ENCODE results near the gene SGMS1.
A peak's percentile ranks its signal among the peaks of the same experiment; 100 is the strongest.

SGMS1 gene

DNA sequence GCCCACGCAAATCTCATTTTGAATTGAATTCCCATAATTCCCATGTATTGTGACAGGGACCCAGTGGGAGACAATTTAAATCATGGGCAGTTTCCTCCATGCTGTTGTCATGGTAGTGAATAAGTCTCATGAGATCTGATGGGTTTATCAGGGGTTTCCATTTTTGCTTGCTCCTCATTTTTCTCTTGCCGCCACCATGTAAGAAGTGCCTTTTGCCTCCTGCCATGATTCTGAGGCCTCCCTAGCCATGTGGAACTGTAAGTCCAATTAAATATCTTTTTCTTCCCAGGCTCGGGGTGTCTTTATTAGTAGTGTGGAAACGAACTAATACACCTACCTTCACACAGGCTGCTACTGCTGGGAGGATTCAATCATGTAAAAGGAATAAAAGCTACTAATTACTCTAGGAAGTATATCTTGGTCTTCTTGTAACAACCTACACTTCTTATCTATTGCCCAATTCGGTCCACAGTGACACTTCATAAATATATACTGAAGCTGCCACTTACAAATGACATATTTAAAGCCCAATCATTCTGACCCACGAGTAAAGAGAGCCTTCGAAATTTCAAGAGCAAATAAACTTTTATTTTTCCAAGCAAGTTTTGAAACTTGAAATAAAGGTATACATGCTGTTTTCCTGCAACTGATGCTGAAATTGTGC is 272.1 kb downstream of the SGMS1 start:
- TF ChIP-seq GATA1 (IDR thresholded peaks at IDR 0.05; ENCODE audit: low read depth, low read length) (no peak), POLR2A (IDR thresholded peaks at IDR 0.05; ENCODE audit: low read length) (no peak)
- DNase-seq, result no peak

GRCh38 chr10:50350366-50350765 is 273.4 kb downstream of the SGMS1 start:
- no peak for DNase-seq

DNA sequence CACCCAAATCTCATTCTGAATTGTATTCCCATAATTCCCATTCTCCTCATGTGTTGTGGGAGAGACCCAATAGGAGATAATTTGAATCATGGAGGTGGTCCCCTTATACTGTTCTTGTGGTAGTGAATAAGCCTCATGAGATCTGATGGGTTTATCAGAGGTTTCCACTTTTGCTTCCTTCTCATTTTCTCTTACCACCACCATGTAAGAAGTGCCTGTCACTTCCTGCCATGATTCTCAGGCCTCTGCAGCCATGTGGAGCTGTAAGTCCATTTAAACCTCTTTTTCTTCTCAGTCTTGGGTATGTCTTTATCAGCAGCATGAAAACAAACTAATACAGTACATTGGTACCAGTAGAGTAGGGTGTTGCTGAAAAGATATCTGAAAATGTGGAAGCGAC is 274.2 kb downstream of the SGMS1 start:
- TF ChIP-seq GATA1 (IDR thresholded peaks at IDR 0.05; ENCODE audit: low read depth, low read length), result no peak
- no peak for TF ChIP-seq POLR2A (IDR thresholded peaks at IDR 0.05; ENCODE audit: low read length)
- peak in 1 of 2 experiments; percentile 8 for DNase-seq

More at GRCh38 chr10:50350366-50350765, 273.4 kb downstream of the SGMS1 start:
- no peak for TF ChIP-seq POLR2A (IDR thresholded peaks at IDR 0.05; ENCODE audit: low read length)
- TF ChIP-seq GATA1 (IDR thresholded peaks at IDR 0.05; ENCODE audit: low read depth, low read length), result no peak

GRCh38 chr10:50347394-50347802 is 276.4 kb downstream of the SGMS1 start:
- DNase-seq, result no peak
- TF ChIP-seq GATA1 (IDR thresholded peaks at IDR 0.05; ENCODE audit: low read depth, low read length) (no peak), POLR2A (IDR thresholded peaks at IDR 0.05; ENCODE audit: low read length) (no peak)

DNA sequence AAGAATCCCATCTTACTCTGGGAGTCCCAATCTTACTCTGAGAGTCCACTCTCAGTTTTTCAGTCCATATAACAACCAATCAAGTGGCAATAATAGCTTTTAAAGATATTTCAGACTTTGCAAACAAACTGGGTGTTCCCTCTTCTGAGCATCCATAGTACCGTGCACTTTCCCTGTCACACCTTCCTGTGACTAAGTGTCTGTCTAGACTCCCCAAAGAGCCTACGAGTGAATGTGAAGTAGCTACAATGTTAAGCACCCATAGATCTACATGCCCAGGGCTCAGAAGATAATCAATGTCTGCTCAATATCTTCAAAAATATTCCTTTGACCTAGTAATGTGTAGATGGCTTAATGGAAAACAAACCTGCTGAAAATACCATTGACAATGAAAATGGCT is 276.8 kb downstream of the SGMS1 start:
- no peak for DNase-seq
- no peak for TF ChIP-seq GATA1 (IDR thresholded peaks at IDR 0.05; ENCODE audit: low read depth, low read length)
- TF ChIP-seq POLR2A (IDR thresholded peaks at IDR 0.05; ENCODE audit: low read length), result no peak

GRCh38 chr10:50345545-50345944 is 278.2 kb downstream of the SGMS1 start:
- no peak for DNase-seq
- TF ChIP-seq GATA1 (IDR thresholded peaks at IDR 0.05; ENCODE audit: low read depth, low read length), result no peak
- TF ChIP-seq POLR2A (IDR thresholded peaks at IDR 0.05; ENCODE audit: low read length), result no peak

- DNase-seq, result no peak
- TF ChIP-seq POLR2A (IDR thresholded peaks at IDR 0.05; ENCODE audit: low read length) (no peak), GATA1 (IDR thresholded peaks at IDR 0.05; ENCODE audit: low read depth, low read length) (no peak)
Observed at GRCh38 chr10:50343702-50344331, 279.9 kb downstream of the SGMS1 start.

DNA sequence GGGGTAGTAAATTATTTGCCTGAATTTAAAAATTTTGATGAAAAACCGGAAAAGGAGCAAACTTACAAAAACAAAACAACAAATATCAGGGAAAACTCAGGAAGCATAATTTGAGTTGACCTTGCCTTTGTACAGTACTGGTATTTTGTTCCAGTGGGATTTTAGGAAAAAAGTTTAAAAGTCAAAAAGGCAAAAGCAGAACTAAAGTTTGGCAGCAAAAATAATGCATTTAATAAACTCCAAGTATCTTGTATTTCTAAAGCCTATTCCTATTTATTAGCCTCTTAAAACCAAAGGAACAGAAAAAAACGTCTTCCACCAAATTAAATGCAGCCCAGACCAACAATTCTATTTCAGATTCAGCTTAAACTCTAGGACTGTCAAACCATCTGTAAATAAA is 281.8 kb downstream of the SGMS1 start:
- no peak for TF ChIP-seq GATA1 (IDR thresholded peaks at IDR 0.05; ENCODE audit: low read depth, low read length)
- TF ChIP-seq POLR2A (IDR thresholded peaks at IDR 0.05; ENCODE audit: low read length), result no peak
- no peak for DNase-seq

GRCh38 chr10:50336140-50336539 is 287.6 kb downstream of the SGMS1 start:
- DNase-seq, result peak; percentile 7 to 35
- TF ChIP-seq GATA1 (IDR thresholded peaks at IDR 0.05; ENCODE audit: low read depth, low read length) (no peak), POLR2A (IDR thresholded peaks at IDR 0.05; ENCODE audit: low read length) (no peak)

DNA sequence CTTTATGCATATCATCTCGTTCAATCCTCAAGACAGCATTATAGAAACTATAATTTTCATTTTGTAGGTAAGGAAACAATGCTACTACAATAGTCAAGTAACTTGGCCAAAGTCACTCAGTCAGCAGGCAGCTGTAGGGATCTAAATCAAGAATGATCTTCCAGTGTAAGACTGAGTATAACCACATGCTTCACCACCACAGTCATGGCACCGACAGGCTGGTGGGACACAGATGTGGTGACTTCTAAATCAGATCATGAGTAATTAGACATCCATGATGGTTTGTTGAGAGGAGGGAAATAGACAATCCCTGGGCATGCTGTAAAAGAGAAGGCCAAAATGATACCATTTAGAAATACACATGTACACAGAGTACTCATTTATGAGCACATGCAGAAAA is 288.4 kb downstream of the SGMS1 start:
- DNase-seq, result no peak
- TF ChIP-seq POLR2A (IDR thresholded peaks at IDR 0.05; ENCODE audit: low read length), result no peak
- TF ChIP-seq GATA1 (IDR thresholded peaks at IDR 0.05; ENCODE audit: low read depth, low read length), result no peak

GRCh38 chr10:50334273-50334672 is 289.5 kb downstream of the SGMS1 start:
- no peak for DNase-seq

DNA sequence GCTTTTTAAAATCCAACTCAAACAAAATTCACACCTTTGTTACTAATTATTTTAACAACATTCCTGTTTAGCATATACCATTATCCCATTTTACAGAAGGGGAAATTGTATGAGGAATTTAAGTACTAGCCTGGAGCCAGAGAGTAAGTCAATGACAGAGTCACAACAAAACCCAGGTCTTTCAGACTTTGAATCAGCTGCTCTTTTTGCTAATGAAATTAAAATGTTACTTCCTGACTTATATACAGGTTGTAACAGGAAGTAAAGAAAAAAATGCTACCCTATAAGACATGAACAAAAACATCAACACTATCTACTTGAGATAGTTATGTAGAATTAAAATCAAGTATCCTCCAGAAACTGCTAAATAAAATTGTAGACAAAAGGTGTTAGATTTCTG is 289.9 kb downstream of the SGMS1 start:
- TF ChIP-seq GATA1 (IDR thresholded peaks at IDR 0.05; ENCODE audit: low read depth, low read length) (no peak), POLR2A (IDR thresholded peaks at IDR 0.05; ENCODE audit: low read length) (no peak)
- no peak for DNase-seq

More at GRCh38 chr10:50334273-50334672, 289.5 kb downstream of the SGMS1 start:
- TF ChIP-seq GATA1 (IDR thresholded peaks at IDR 0.05; ENCODE audit: low read depth, low read length) (no peak), POLR2A (IDR thresholded peaks at IDR 0.05; ENCODE audit: low read length) (no peak)

GRCh38 chr10:50332108-50332842 is 291.5 kb downstream of the SGMS1 start:
- no peak for TF ChIP-seq GATA1 (IDR thresholded peaks at IDR 0.05; ENCODE audit: low read depth, low read length)
- no peak for TF ChIP-seq POLR2A (IDR thresholded peaks at IDR 0.05; ENCODE audit: low read length)
- peak; percentile 46 to 52 for DNase-seq

- TF ChIP-seq POLR2A (IDR thresholded peaks at IDR 0.05; ENCODE audit: low read length), result no peak
- no peak for TF ChIP-seq GATA1 (IDR thresholded peaks at IDR 0.05; ENCODE audit: low read depth, low read length)
- DNase-seq, result no peak
Observed at GRCh38 chr10:50331486-50331885, 292.3 kb downstream of the SGMS1 start.
